ENCODE measurements around the gene RBFOX2. TPM values are rescaled to one million over a fixed set of nuclear protein-coding genes. Genes with fewer than 3 reads are reported as not detected.

The RBFOX2 gene
- total and polyA plus RNA-seq, 2 donors (not counting 1 experiment from before 2014, with no cell fraction given): not detected

- no peak for DNase-seq
- Histone ChIP-seq H2AFZ (ENCODE audit: insufficient read depth, low read depth, low read length, poor library complexity, severe bottlenecking) (no peak overlapping the region), H3K36me3 (replicated peaks in 1 of 2; ENCODE audit: control extremely low read depth in 1 of 2, control insufficient read depth in 1 of 2, extremely low read depth in 1 of 2, insufficient read depth in 2 of 2, low read length in 1 of 2) (no peaks in the 10 kb centered on the region), H3K9me3 (ENCODE audit: control extremely low read depth in 1 of 3, control insufficient read depth in 2 of 3, insufficient read depth in 1 of 3, low read length in 2 of 3) (no peaks in the 10 kb centered on the region), H4K20me1 (ENCODE audit: control insufficient read depth, insufficient read depth, low read length, poor library complexity, severe bottlenecking) (no peaks in the 10 kb centered on the region), H3K4me2 (replicated peaks; ENCODE audit: low read depth, low read length, poor library complexity, severe bottlenecking) (no peak overlapping the region), H3K9ac (ENCODE audit: low read length) (no peak overlapping the region), H3K4me3 (ENCODE audit: control extremely low read depth in 1 of 5, extremely low read depth in 1 of 5, insufficient read depth in 1 of 5, low read depth in 2 of 5, low read length in 4 of 5) (no peak overlapping the region), H3K4me1 (ENCODE audit: control insufficient read depth in 2 of 2, insufficient read depth in 2 of 2, low read length in 2 of 2) (no peaks in the 10 kb centered on the region), H3K27ac (ENCODE audit: low read length in 2 of 2) (no peak overlapping the region), H3K27me3 (replicated peaks in 1 of 4; ENCODE audit: control extremely low read depth in 1 of 4, control insufficient read depth in 3 of 4, insufficient read depth in 4 of 4, low read length in 3 of 4) (peaks cover 0 to 3% (median 0%) of the 10 kb centered on the region in 4 experiments), H3K79me2 (ENCODE audit: control insufficient read depth, insufficient read depth, low read length) (no peaks in the 10 kb centered on the region)
- H3K4me1 Mint-ChIP-seq: no peaks in the 10 kb centered on the region
- WGBS (ENCODE audit: insufficient coverage): no CpG with 5 or more reads among the region's 1 CpG
- H3K4me3 Mint-ChIP-seq: no peak overlapping the region
- no peak for ATAC-seq (ENCODE audit: low read depth)
- peaks cover 25% of the 10 kb centered on the region for H3K27me3 Mint-ChIP-seq
- H3K9me3 Mint-ChIP-seq (ENCODE audit: insufficient read depth): no peaks in the 10 kb centered on the region
- CTCF ChIA-PET: no interaction called here
- intact Hi-C loops (cut with micrococcal nuclease): no loop called here
- POLR2A ChIA-PET: no interaction called here
- no peak overlapping the region for H3K27ac Mint-ChIP-seq
- TF ChIP-seq, protein P1, sequence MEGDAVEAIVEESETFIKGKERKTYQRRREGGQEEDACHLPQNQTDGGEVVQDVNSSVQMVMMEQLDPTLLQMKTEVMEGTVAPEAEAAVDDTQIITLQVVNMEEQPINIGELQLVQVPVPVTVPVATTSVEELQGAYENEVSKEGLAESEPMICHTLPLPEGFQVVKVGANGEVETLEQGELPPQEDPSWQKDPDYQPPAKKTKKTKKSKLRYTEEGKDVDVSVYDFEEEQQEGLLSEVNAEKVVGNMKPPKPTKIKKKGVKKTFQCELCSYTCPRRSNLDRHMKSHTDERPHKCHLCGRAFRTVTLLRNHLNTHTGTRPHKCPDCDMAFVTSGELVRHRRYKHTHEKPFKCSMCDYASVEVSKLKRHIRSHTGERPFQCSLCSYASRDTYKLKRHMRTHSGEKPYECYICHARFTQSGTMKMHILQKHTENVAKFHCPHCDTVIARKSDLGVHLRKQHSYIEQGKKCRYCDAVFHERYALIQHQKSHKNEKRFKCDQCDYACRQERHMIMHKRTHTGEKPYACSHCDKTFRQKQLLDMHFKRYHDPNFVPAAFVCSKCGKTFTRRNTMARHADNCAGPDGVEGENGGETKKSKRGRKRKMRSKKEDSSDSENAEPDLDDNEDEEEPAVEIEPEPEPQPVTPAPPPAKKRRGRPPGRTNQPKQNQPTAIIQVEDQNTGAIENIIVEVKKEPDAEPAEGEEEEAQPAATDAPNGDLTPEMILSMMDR (IDR thresholded peaks at IDR 0.05): no peak
- TF ChIP-seq EZH2 (IDR thresholded peaks at IDR 0.05; ENCODE audit: borderline replicate concordance, insufficient read depth, low read depth, low read length, poor library complexity, severe bottlenecking): no peak
These were observed 71.0 kb downstream of the RBFOX2 start for GRCh38 chr22:35957589-35957988.

GRCh38 chr22:35956850-35957249, 71.8 kb downstream of the RBFOX2 start:
- no peak overlapping the region for H3K4me3 Mint-ChIP-seq

More at GRCh38 chr22:35956850-35957249, 71.8 kb downstream of the RBFOX2 start:
- CTCF ChIA-PET: no interaction called here
- Histone ChIP-seq H3K79me2 (ENCODE audit: control insufficient read depth, insufficient read depth, low read length) (no peaks in the 10 kb centered on the region), H3K9me3 (ENCODE audit: control extremely low read depth in 1 of 3, control insufficient read depth in 2 of 3, insufficient read depth in 1 of 3, low read length in 2 of 3) (no peaks in the 10 kb centered on the region), H3K4me1 (ENCODE audit: control insufficient read depth in 2 of 2, insufficient read depth in 2 of 2, low read length in 2 of 2) (no peaks in the 10 kb centered on the region), H3K4me3 (ENCODE audit: control extremely low read depth in 1 of 5, extremely low read depth in 1 of 5, insufficient read depth in 1 of 5, low read depth in 2 of 5, low read length in 4 of 5) (no peak overlapping the region), H3K36me3 (replicated peaks in 1 of 2; ENCODE audit: control extremely low read depth in 1 of 2, control insufficient read depth in 1 of 2, extremely low read depth in 1 of 2, insufficient read depth in 2 of 2, low read length in 1 of 2) (no peaks in the 10 kb centered on the region), H3K27me3 (replicated peaks in 1 of 4; ENCODE audit: control extremely low read depth in 1 of 4, control insufficient read depth in 3 of 4, insufficient read depth in 4 of 4, low read length in 3 of 4) (peaks cover 0 to 3% (median 0%) of the 10 kb centered on the region in 4 experiments), H3K4me2 (replicated peaks; ENCODE audit: low read depth, low read length, poor library complexity, severe bottlenecking) (no peak overlapping the region), H4K20me1 (ENCODE audit: control insufficient read depth, insufficient read depth, low read length, poor library complexity, severe bottlenecking) (no peaks in the 10 kb centered on the region), H3K9ac (ENCODE audit: low read length) (no peak overlapping the region), H2AFZ (ENCODE audit: insufficient read depth, low read depth, low read length, poor library complexity, severe bottlenecking) (no peak overlapping the region), H3K27ac (ENCODE audit: low read length in 2 of 2) (no peak overlapping the region)
- DNase-seq: no peak
- Mint-ChIP-seq H3K4me1 (no peaks in the 10 kb centered on the region), H3K27ac (no peak overlapping the region), H3K27me3 (peaks cover 22% of the 10 kb centered on the region), H3K9me3 (ENCODE audit: insufficient read depth) (no peaks in the 10 kb centered on the region)
- POLR2A ChIA-PET: no interaction called here
- WGBS (ENCODE audit: insufficient coverage): no CpG with 5 or more reads among the region's 3 CpGs
- no peak for TF ChIP-seq EZH2 (IDR thresholded peaks at IDR 0.05; ENCODE audit: borderline replicate concordance, insufficient read depth, low read depth, low read length, poor library complexity, severe bottlenecking)
- TF ChIP-seq, protein P1 (IDR thresholded peaks at IDR 0.05): no peak
- no peak for ATAC-seq (ENCODE audit: low read depth)
- intact Hi-C loops (cut with micrococcal nuclease): no loop called here

All from B cell (primary cell).